HG02571 (cell line): ENCODE data around the gene SLC38A10.

Experiments used
- ATAC-seq: cut with Tn5 transposase; IDR thresholded peaks from one replicate; pipeline ENCODE4 v1.9.1; 2021; ENCODE audit warnings: mild to moderate bottlenecking, moderate library complexity; ENCODE audit not compliant: unreplicated experiment

The SLC38A10 gene

GRCh38 chr17:81279278-81280275 lies 15.5 kb downstream of the SLC38A10 start:
- no peak for ATAC-seq

DNA sequence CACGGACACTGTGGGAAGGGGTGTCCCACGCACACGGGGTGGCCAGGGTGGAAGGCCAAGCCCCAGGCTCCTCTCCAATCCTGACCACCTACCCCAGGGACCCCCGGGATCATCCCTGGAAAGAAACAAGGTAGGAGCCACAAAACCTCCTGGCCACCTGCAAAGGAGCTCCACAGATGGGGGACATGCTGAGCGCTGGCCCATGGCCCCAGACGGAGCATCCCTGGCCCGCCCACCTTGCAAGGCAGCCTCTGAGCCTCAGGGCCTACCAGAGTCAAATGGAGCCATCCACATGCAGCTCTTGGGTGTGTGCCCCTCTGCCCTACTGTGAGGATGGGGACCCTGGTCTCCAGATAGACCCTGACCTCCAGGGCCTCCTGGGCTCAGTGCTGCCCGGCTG lies 16.3 kb downstream of the SLC38A10 start:
- ATAC-seq = no peak

DNA sequence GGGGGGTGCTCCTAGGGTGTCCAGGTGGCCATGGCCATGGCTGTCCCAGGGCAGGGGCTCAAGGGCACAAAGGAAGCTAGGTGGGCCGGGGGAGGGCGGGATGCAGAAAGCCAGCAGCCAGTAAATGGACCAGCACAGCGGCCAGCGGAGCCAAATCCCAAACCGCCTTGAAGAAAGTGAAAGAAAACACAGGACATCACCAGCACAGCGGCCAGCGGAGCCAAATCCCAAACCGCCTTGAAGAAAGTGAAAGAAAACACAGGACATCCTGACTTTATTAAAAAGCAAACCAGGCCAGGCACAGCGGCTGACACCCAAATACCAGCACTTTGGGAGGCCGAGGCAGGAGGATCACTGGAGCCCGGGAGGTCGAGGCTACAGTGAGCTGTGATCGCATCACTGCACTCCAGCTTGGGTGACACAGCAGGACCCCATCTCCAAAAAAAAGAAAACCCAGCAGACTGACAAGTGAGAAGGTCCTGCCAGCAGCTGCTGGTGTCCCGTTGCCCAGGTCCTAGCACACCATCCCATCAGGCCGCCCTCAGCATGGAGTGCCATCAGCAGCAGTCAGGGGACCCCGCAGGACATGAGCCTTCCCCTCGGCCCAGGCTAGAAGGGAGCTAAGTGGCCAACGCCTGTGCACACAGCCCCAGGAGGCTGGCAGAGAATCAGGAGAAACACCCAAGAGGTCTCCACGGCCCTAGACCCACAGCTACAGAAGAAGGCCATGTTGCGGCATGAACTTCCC lies 17.0 kb downstream of the SLC38A10 start:
- no peak for ATAC-seq

- no peak for ATAC-seq
Measured at GRCh38 chr17:81277421-81277820, 17.7 kb downstream of the SLC38A10 start.

DNA sequence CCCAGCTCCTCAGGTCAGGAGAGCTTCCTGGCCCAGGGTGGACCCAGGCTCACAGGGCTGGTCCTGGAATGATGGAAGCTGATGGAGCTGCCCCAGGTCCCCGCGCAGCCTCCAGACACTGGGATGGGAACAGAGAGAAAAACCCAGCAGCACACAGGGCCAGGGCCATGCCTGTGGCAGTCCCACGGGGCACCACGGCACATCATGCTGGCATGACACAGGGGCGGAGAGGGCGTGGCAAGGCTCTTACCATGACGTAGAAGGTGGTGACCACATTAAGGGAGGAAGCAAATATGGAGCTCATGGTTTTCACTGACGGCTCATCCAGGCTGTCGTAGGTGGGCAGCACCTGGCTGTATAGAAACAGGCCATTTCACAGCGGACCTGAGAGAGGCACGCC lies 18.3 kb downstream of the SLC38A10 start:
- ATAC-seq = no peak

DNA sequence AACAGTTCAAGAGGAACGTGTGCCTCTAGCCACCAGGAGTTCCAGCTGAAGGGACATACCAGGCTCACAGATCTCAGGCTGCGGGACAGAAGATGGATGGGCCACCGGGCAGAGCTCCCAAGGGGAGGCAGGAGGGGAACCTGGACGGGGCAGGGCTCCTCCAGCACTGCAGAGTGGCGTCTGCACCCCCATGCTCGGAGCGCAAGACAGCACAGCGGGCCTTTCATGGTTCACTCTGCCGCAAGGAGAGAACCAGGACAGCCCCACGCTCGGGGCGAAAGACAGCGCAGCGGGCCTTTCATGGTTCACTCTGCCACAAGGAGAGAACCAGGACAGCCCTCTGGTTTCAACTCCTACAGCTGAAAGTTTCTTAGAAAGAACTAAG lies 20.6 kb downstream of the SLC38A10 start:
- no peak for ATAC-seq

DNA sequence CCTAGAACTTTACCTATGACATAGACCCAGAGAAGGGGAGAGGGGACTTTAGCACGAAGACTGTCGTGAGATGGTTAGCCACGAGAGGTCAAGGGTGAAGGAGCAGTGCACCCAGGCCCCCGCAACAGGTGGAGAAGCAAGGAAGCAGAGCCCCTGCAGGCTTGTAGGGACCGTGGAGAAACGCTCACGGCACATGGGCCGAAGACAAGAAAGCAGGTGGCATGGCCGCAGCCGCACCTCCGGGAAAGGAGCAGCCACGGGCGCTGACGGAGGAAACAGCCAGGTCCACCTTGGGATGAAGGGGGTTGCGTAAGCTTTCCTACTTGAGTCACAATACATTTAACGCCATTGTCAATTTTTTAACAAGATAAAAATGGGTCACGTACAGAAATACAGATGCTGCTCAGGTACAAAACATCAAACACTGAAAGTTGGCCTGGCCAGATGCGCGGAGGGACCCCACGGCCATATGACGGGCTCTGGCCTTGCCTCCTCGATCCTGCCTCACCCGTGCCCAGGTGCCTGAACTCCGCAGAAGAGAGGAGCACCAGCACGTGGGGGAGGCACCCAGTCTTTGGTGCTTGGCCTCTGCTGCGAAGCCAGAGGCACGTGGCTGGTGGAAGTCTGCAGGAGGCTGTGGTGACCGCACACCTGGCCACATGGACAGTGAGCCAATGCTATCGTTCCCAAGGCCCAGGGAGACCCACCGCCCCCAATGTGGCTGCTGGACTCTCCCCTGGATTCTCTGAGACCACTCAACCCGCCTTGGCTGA lies 21.2 kb downstream of the SLC38A10 start:
- no peak for ATAC-seq

DNA sequence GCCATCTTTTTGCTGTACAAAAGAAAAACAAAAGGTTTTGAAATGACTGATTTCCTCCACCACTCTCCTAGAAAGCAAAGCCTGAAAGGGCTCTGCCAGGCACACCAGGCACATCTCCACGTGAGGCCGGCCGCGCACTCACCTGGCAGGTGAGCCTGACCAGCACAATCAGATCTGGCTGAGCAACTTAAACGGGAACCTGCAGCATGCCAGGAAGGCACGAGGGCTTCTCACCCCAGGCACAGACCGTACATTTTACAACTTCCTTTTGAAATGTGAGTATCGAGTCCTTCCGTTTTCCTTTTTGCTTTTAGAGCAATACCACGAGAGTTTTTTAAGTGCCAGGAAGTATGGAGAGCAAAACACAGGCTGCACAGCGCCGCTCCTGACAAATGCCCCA lies 22.5 kb downstream of the SLC38A10 start:
- ATAC-seq = no peak

DNA sequence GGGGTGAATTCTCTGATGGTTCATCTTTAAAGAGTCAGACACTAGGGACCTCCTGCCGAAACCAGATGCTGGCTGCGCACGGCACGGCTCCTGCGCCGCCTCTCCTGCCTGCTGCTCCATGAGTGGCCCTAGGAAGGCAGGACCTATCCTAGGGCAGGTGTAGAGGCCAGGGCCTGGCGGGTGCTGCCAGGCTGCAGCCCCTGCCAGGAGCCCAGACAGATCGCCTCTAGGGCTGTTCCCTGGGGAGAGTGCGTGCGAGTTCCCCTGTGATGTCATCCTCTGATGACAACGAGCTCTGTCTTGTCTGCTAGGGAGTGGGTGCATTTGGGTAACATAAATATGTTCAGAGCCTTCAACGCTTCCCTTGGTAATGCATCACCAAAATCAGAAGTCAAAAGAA lies 23.9 kb downstream of the SLC38A10 start:
- ATAC-seq = no peak

GRCh38 chr17:81270279-81270678 lies 24.8 kb downstream of the SLC38A10 start:
- no peak for ATAC-seq

DNA sequence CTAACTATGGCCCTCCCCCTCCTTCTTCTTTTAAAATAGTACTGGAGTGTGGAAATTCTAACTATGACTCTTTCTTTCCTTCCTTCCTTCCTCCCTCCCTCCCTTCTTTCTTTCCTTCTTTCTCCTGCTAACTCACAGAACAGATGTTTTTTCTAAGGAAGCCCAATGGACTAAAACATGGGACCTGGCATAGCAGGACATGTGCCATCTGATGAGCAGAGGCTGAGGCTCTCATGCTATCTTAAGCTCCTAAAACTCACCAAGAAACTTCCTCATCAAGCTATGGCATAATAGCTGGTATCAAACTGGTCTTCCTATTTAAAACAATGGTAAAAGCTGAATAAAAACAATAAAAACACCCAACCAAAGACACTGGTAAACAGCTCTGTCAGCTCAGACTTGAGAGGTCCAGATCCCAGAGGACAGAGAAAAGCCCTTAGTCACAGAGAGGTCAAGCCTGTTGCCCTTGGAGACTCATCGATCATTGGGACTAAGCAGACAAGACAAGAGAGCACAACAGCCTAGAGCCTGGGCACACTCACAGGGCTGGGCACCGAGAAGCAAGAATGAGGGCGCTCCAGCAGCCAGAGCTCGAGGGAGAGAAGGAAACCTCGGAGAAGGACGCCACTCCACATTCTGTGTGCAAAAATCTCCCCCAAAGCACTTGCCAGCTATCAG lies 27.6 kb downstream of the SLC38A10 start:
- no peak for ATAC-seq

- no peak for ATAC-seq
Measured at GRCh38 chr17:81265576-81265975, 29.5 kb downstream of the SLC38A10 start.

DNA sequence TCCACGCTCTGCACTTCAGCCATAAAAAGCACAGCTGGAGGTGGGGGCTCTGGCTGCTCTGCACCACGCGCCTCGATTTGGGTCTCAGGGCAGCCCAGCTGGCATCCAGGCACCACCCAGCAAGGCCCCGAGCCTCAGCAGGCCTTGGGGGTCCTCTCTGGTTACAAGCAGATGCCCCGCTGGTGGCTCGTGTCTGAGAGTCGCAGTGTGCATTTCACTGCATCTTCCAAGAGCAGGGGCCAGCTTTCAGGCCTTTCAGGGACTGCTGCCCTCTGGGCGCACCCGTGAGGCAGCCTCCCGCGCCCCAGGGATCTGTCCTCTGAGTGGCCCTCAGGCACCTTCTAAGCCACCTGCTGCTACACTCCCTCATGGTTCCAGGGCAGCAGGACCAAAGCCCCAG lies 30.5 kb downstream of the SLC38A10 start:
- no peak for ATAC-seq

DNA sequence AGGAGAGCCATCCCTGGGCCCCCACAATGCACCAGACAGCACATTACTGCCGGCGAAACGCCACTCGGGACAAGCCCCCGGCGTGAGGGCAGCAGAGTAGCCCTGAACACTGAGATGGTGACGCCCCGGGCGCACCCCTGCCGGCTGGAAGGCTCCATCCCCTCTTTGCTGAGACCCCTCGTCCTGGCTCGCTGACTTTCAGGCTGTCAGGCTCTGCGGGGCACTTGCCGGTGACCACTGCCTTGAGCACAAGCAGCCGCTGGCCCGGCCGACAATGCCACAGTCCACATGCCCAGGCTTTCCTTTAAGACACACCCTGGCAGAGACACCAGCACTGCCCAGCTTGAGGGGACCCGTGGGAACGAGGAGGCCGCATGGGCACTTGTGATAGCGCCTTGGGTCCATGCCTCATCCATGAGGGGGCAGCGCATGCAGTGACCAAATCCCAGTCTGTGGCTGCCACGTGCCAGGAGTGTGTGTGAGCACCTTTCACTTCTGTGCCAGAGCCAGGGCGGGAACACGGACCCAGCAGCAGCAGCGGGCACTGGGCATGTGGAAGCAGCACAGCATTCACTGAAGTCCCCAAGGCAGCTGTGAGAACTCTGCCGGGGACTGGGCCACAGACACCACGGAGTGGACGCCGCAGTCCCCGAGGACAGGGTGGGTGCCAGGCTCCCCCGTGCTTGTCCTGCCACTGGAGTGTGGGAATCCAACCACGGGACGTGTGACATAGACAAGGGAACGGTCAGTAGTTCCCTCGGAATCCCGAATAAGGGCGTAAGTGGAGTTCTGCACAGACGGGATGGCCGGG lies 31.5 kb downstream of the SLC38A10 start:
- no peak for ATAC-seq

GRCh38 chr17:81261582-81262336 lies 33.3 kb downstream of the SLC38A10 start:
- no peak for ATAC-seq

DNA sequence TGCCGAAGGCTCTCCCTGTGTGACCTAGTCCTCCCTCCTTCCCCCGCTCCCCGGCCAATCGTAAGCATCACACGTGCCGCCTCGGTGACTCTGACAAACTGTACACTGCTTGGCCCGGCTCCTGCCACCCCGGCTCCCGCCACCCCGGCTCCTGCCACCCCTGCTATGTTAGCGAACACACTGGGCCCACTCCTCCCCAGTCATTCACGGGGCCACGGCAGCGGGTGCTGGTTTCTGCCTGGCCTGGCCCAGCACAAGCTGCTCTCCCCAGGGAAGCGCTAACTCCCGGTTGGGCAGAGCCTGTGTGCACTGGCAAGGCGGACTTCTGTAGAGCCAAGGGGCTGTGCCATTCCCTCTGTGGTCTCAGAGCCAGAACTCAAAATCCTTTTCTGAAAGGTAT lies 34.0 kb downstream of the SLC38A10 start:
- no peak for ATAC-seq

- no peak for ATAC-seq
Measured at GRCh38 chr17:81260641-81261040, 34.5 kb downstream of the SLC38A10 start.

DNA sequence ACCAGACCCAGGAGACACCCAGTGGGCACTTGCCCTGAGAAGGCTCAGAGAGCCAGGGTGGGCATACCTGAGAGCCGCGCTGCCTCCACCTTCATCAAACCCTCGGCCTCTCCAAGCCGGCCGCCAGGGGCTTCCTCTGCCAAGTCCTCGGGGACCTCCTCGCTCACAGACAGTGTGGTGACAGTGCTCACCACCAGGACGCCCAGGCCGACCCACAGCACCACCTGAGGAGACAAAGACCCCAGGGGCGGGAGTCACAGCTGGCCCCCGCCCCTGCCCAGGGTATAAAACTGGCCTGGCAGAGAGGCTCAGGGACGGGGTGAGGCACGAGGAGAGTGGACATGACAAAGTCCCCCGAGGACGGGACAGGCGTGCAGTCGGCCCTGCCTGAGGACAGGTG lies 34.9 kb downstream of the SLC38A10 start:
- no peak for ATAC-seq

DNA sequence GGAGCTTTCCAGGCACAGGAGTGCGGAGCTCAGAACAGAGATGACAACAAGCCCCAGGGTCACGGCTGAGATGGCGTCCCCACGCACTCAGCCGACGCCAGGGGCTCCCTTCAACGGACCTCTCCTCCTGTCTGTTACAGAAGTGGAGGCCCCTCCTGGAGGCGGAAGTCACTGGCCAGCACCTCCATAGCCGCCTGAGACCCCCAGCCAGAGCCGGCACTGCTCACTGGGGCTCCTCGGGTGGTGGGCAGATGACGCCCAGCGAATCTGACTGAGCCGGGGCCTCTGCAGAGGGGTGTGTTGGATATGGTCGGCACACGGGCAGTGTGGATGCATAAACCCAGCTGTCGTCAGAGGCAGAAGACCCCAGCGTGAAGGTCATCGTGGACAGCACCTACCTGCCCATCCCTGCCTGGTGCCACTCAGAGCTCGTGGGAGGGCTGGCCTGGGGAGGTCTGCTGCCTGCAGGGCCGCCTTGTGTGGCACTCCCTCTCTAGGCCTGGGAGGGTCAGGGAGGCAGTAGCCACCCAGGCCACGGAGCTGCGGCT lies 36.0 kb downstream of the SLC38A10 start:
- ATAC-seq = no peak
